GM18951 (cell line): Measurements from ENCODE around the gene MILR1.
"Not testable (repeated sequence)": the region's sequence is repeated elsewhere in the genome, so short reads cannot be mapped to it uniquely, and the experiment has no call there.

ENCODE experiments used
- POLR2A ChIP-seq: IDR thresholded peaks from 4 replicates; pipeline ENCODE4 v1.6.1; 2011; ENCODE audit warnings: mild to moderate bottlenecking; ENCODE audit not compliant: insufficient read length, insufficient read depth; ENCODE audit errors: extremely low read depth
- in situ Hi-C: fragments of 300-500 bp; cut with MboI; formaldehyde crosslinking; loops from one replicate; pipeline ENCODE4 v1.12.0; 2022; ENCODE audit warnings: low sequenced_read_pairs, mixed read lengths, inconsistent platforms; ENCODE audit not compliant: unreplicated experiment

The MILR1 gene

DNA sequence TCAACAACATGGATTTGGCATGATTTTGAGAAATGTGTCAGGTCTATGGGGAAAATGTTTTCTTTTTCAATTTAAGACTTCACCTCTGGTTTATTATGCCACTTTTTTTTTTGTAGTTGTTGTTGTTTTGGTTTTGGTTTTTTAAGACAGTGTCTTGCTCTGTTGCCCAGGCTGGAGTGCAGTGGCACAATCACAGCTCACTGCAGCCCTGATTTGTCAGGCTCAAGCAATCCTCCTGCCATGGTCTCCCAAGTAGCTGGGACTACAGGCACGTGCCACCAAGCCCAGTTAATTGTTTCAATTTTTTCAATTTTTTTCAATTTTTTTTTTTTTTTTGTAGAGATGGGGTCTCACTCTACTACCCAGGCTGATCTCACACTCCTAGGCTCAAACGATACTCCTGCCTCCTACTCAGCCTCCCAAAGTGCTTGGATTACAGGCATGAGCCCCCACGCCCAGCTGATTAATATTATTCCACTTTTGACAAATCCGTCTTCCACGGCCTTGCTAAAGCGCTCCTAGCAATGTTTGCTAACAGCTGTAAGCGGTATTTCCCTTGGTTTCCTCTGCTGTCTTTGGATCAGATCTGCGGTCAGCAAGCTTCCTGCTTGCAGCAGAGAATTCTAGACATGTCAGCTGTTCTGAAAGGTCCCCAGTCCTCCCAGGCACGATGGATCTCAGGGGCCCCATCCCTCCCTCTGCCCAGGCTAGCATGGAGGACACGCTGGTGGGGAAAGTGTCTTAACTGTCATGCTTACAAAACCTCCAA is 7.0 kb upstream of the MILR1 start:
- no peak for TF ChIP-seq POLR2A
- in situ Hi-C loops: no loop called here

DNA sequence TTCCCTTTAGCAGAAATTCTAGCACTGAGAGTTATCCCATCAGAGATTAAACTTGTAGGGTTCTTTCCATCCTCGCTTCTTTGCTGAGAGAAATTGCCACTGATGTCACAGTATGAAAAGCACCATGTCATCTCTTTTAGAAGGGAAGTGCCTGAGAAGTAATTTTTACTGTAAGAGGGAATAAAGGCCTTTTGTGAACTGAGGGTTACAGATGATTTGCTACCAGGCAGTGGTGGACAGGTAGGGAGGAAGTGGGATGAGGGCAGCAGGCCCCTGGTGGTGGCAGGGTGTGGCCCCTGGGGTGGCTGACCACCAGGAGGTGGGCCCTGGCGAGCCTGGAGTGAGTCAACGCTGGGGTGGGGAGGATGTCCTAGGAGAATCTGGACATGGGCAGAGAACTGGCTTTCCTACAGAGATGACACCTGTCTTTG is 6.4 kb upstream of the MILR1 start:
- in situ Hi-C loops: no loop called here
- TF ChIP-seq POLR2A: no peak

DNA sequence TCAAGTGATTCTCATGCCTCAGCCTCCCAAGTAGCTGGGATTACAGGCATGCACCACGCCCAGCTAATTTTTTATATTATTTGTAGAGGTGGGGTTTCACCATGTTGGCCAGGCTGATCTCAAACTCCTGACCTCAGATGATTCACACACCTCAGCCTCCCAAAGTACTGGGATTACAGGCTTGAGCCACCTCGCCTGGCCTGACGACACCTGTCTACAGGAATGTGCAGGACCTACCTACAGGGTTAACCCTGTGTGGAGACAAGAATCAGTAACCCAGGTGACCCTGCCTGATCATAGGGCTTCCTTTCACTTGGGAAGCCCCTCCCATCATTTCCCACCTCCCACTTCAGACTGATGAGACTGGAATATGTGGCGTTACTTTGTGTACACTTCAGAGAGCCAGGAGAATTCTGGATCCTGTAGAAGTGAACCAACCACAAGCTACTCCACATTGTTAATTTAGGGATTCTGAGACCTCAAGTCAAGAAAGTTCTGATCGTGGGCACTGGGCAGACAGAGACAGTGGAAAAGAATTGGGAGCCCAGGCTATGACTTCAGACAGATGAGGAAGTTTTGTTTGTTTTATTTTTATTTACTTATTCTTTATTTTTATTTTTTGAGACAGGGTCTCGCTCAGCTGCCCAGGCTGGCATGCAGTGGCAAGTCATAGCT is 5.7 kb upstream of the MILR1 start:
- TF ChIP-seq POLR2A: no peak
- in situ Hi-C loops: no loop called here

DNA sequence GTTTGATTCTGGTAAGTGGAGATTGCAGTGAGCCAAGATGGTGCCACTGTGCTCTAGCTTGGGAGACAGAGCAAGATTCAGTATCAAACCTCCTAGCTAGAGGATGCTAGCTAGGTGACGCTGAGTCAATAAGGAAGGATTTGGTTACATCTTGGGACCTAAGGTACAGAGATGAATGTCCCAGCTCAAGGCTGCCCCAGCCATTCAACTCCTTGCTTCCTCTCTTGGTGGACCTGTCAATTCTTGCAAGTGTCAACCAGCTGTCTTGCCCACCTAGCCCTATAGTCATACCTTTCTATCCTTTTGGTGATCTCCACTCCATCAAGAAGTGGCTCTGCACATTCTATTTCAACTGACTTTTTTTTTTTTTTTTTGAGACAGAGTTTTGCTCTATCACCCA is 1.4 kb upstream of the MILR1 start:
- no peak for TF ChIP-seq POLR2A
- in situ Hi-C loops: no loop called here

DNA sequence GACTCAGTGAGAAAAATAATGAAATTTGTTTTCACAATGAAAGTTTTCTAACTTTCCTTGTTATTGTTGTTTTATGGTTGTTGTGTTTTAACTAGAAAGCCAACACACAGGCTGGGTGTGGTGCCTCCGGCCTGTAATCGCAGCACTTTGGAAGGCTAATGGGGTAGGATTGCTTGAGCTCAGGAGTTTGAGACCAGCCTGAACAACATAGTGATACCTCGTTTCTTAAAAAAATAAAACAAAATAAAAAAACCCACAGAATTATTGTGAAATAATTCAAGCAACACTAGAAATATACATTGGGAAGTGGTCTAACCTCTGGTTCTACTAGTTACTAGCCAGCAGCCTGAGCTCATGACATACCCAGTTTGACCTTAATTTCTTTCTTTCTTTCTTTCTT is 630 bp downstream of the MILR1 start:
- in situ Hi-C loops: no loop called here
- TF ChIP-seq POLR2A: no peak

DNA sequence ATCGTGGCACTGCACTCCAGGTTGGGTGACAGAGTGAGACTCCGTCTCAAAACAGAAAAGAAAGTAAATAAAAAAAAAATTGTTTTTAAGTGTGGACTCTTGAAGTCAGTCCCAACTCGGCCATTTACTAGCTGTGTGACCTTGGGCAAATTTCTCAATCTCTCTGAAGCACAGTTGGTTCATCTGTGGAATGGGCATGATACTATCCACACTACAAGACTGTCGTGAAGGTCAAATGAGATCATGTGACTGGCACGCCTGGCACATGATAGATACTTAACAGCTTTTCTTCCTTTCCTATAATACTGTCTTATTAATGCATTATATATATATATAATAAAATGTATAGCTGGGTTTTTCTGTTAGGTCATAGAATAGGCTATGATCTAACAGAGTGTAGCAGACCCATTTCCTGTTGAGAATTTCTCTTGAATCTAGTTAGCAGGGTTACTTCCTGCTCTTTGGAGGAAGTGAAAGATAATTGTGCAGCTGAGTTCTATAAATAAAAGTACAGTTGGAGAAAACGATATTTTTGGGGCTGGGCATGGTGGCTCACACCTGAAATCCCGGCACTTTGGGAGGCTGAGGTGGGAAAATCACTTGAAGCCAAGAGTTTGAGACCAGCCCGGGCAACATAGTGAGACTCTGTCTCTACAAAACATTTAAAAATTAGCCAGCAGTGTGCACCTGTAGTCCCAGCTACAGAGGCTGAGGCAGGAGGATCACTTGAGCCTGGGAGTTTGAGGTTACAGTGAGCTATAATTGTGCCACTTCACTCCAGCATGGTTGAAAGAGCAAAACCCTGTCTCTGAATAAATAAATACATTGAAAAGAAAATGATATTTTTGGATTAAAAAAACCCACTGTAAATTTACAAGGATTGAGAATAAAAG is 7.3 kb downstream of the MILR1 start:
- in situ Hi-C loops: no loop called here
- no peak for TF ChIP-seq POLR2A

DNA sequence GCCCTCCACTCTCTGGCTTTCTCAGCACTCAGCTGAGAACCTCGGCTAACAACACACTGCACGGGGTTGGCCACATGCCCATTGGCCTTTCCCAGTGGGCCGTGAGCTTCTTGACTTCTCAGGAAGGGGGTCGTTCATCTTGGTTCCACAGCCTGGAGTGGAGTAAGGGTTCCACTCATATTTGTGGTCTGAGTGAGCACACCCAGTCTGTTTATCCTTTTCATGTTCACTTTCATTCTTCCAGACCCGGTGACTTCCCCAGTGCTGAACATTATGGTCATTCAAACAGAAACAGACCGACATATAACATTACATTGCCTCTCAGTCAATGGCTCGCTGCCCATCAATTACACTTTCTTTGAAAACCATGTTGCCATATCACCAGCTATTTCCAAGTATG is 8.2 kb downstream of the MILR1 start:
- no peak for TF ChIP-seq POLR2A
- in situ Hi-C loops: no loop called here

DNA sequence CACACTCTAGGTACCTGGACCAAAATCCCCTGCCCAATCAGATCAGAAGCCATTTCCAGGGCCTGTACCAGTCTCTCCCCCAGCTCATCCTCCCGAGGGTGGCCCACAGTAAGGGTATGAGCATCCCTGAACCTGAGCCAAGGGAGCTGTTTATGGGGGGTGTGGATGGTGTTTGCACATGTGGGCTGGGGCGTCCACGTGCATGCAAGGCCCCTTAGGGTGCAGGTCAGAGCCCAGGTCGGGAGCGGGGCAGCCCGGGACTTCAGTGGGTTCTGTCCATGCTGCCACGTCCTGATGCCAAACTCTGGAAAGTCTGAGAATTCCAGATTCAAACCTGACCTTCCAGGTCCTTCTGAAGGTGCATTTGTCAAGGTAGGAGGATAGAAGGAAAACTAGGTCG is 9.8 kb downstream of the MILR1 start:
- in situ Hi-C loops: no loop called here

DNA sequence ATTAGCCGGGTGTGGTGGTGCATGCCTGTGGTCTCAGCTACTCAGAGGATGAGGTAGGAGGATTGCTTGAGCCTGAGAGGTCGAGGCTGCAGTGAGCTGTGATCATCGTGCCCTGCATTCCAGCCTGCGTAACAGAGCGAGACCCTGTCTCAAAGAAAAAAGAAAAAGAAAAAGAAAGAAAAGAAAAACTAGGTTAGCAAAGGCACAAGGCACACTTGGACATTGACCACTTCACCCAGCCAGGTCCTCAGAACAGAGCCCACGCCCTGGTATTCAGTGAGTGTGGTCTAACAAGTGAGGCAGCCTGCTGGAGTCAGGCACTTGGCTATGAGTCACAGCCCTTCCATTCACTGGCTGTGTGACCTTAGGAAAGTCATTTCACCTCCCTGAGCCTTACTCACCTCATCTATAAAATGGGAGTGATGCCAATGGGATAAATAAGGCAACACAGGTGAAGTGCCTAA is 10.4 kb downstream of the MILR1 start:
- in situ Hi-C loops: no loop called here
- TF ChIP-seq POLR2A: no peak

More for the DNA sequence above, 9.8 kb downstream of the MILR1 start:
- no peak for TF ChIP-seq POLR2A

DNA sequence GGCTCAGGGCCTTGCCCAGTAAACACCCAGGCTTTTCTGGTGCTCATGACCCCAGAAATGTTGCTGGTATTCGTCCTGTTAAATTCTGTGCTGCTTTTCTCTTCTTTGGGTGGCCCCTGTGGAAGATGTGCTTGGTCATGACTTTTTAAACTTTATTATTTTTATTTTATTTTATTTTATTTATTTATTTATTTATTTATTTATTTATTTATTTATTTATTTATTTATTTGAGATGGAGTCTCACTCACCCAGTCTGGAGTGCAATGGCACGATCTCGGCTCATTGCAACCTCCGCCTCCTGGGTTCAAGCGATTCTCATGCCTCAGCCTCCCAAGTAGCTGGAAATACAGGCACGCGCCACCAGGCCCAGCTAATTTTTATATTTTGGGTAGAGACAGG is 10.9 kb downstream of the MILR1 start:
- in situ Hi-C loops: not testable (repeated sequence)

DNA sequence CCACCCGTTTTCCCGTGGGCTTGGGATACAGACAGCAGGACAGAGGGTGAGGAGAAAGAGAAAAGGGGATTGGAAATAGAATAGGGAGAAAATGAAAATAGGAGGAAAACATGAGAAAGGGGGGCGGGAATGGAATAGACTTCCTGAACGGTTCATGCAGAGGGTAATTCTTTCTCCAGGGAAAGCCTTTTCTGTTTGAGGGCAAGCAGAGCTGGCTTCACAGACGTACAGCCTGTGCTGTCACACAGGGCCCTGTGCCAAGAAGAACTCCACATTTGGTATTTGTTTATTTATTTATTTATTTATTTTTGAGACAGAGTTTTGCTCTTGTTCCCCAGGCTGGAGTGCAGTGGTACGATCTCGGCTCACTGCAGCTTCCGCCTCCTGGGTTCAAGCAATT is 12.0 kb downstream of the MILR1 start:
- in situ Hi-C loops: no loop called here

DNA sequence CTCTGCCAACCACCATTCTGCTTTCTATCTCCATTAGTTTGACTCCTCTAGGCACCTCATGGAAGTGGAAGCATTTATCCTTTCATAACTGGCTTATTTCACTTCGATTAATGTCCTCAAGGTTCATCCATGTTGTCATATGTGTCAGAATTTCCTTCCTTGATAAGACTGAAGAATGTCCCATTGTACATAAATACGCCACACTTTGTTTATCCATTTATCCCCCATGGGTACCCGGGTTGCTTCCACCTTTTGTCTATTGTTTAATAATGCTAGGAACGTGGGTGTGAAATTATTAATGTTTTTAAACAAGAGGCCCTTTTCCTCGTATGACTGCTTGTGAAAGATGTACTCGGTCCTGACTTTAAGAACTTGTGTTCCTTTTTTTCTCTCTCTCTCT is 12.9 kb downstream of the MILR1 start:
- TF ChIP-seq POLR2A: no peak

More for the DNA sequence above, 12.0 kb downstream of the MILR1 start:
- no peak for TF ChIP-seq POLR2A

DNA sequence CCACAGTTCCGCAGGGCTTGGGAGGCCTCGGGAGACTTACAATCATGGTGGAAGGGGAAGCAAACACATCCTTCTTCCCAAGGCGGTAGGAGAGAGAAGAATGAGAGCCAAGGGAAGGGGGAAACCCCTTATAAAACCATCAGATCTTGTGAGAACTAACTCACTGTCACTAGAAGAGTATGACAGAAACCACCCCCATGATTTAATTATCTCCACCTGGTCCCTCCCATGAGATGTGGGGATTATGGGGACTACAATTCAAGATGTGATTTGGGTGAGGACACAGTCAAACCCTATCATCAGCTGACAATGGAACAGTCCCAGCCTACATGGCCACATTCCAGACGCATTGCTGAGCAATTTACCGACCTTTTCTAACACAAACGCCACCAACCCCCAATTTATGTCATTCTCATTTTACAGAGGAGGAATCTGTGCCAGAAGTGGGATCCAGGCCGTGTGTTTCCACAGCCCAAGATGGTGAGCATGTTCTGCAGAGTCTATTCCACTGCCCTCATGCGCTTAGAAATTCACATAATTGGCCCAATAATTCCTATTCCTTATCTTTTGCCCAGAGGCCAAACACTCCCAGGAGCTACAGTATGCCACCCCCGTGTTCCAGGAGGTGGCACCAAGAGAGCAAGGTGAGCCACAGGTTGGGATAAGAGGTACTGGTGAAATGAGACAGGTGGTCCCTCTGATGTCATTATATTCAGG is 17.3 kb downstream of the MILR1 start:
- in situ Hi-C loops: no loop called here
- no peak for TF ChIP-seq POLR2A

More for the DNA sequence above, 12.9 kb downstream of the MILR1 start:
- in situ Hi-C loops: no loop called here

DNA sequence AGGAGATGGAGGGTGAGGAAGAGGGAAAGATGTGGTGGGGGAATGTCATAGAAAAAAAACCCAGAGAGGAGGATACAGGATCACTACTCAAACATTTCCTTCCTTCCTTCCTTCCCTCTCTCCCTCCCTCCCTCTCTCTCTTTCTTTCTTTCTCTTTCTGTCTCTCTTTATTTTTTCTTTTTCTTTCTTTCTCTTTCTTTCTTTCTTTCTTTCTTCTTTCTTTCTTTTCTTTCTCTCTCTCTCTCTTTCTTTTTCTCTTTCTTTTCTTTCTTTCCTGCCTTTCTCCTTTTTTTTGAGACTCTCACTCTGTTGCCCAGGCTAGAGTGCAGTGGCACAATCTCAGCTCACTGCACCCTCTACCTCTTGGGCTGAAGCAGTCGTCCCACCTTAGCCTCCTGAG is 17.9 kb downstream of the MILR1 start:
- in situ Hi-C loops: not testable (repeated sequence)
